ENCODE measurements around the gene CRHR1.

CRHR1 gene

GRCh38 chr17:45813048-45813725 is 29.1 kb downstream of the CRHR1 start:
- no peak for TF ChIP-seq CTCF (conservative IDR thresholded peaks at IDR 0.05; ENCODE audit: low read length)
- H3K4me3 ChIP-seq (ENCODE audit: low read length), result no peak overlapping the region
- no peak for DNase-seq (ENCODE audit: low read depth)

- no peak for TF ChIP-seq CTCF (conservative IDR thresholded peaks at IDR 0.05; ENCODE audit: low read length)
- DNase-seq (ENCODE audit: low read depth), result no peak
Observed at GRCh38 chr17:45814622-45815606, 30.8 kb downstream of the CRHR1 start.

GRCh38 chr17:45815752-45816151 is 31.6 kb downstream of the CRHR1 start:
- no peak overlapping the region for H3K4me3 ChIP-seq (ENCODE audit: low read length)
- DNase-seq (ENCODE audit: low read depth), result no peak
- no peak for TF ChIP-seq CTCF (conservative IDR thresholded peaks at IDR 0.05; ENCODE audit: low read length)

More at GRCh38 chr17:45814622-45815606, 30.8 kb downstream of the CRHR1 start:
- no peak overlapping the region for H3K4me3 ChIP-seq (ENCODE audit: low read length)

GRCh38 chr17:45818041-45818440 is 33.9 kb downstream of the CRHR1 start:
- H3K4me3 ChIP-seq (ENCODE audit: low read length), result no peak overlapping the region
- no peak for TF ChIP-seq CTCF (conservative IDR thresholded peaks at IDR 0.05; ENCODE audit: low read length)
- DNase-seq (ENCODE audit: low read depth), result no peak

GRCh38 chr17:45818699-45819098 is 34.6 kb downstream of the CRHR1 start:
- DNase-seq (ENCODE audit: low read depth), result no peak
- no peak overlapping the region for H3K4me3 ChIP-seq (ENCODE audit: low read length)
- no peak for TF ChIP-seq CTCF (conservative IDR thresholded peaks at IDR 0.05; ENCODE audit: low read length)

GRCh38 chr17:45819632-45820031 is 35.5 kb downstream of the CRHR1 start:
- no peak for TF ChIP-seq CTCF (conservative IDR thresholded peaks at IDR 0.05; ENCODE audit: low read length)
- no peak for DNase-seq (ENCODE audit: low read depth)

More at GRCh38 chr17:45819632-45820031, 35.5 kb downstream of the CRHR1 start:
- H3K4me3 ChIP-seq (ENCODE audit: low read length), result no peak overlapping the region

Measured in AG10803 (cell line).